Activated effector memory CD4-positive, alpha-beta T cell treated with Interleukin-2 at 50 U/mL for 16 hours (primary cell): Measurements from ENCODE around the gene OR12D2.
"Not testable (repeated sequence)": the region's sequence is repeated elsewhere in the genome, so short reads cannot be mapped to it uniquely, and the experiment has no call there.

Source experiments
- DNase-seq: peaks from one replicate; pipeline ENCODE4 v3.0.0-alpha.2; 2020

The OR12D2 gene, protein sequence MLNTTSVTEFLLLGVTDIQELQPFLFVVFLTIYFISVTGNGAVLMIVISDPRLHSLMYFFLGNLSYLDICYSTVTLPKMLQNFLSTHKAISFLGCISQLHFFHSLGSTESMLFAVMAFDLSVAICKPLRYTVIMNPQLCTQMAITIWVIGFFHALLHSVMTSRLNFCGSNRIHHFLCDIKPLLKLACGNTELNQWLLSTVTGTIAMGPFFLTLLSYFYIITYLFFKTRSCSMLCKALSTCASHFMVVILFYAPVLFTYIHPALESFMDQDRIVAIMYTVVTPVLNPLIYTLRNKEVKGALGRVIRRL

DNA sequence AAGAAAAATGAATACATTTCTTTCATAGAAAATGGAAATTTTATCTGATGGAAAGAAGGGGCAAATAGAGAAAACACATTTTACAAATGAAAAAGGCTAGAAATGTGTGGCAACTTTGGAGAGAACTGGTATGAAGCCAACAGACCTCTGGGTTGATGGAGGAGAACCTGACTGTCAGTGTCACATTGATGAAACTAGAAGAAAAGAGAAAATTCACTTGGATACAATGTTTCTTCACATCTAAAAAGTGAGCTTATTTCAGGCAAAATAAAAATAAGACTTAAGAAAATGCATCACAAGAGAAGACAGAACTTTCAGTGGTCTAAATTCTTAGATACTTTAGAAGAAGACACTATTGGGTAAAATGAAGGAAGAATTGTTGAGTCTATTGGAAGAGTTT lies at the start of gene OR12D2:
Gene OR12D2 (plus strand): TSS at position 301 of the 400 bp plus-strand sequence. CDS start 1,069 bp downstream, outside the sequence.
- DNase-seq: no peak

DNA sequence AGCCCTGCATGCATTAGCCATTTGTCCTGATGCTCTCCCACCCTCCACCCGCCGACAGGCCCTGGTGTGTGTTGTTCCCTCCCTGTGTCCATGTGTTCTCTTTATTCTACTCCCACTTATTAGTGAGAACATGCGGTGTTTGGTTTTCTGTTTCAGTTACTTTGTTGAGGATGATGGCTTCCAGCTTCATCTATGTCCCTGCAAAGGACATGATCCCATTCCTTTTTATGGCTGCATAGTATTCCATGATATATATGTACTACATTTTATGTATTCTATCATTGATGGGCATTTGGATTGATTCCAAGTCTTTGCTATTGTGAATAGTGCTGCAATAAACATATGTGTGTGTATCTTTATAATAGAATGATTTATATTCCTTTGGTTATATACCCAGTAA lies 46.1 kb upstream of the OR12D2 start:
- not testable (repeated sequence) for DNase-seq

DNA sequence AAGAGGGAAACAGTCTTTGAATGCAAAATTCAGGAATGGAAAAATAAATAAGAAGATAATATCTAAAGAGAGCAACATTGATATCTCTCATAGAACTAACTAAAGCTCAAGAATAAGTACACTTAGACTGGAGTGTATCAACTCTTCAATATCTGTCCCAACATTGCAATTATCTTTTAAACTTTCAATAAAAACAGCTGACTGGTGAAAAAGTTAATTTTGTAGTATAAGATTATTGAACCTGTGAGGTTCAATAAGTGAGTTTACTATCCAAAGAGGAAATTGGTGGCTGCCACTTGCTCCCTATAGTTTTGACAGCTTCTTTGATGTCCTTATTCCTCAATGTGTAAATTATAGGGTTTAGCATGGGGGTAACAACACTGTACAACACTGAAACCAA lies 40.5 kb upstream of the OR12D2 start:
- DNase-seq: no peak

DNA sequence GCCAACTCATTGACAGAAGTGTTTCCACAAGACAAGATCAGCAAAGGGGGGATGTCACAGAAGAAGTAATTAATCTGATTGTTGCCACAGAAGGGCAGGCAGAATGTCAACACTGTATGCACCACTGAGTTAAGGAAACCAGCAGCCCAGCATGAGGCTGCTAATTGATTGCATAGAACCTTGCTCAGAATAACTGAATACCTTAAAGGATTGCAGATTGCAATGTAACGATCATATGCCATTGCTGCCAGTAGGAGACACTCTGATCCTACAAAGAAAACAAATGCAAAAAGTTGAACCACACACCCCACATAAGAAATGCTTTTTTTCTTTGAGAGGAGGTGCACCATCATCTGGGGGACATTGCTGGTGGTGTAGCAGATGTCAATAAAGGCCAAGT lies 39.8 kb upstream of the OR12D2 start:
- DNase-seq: no peak

DNA sequence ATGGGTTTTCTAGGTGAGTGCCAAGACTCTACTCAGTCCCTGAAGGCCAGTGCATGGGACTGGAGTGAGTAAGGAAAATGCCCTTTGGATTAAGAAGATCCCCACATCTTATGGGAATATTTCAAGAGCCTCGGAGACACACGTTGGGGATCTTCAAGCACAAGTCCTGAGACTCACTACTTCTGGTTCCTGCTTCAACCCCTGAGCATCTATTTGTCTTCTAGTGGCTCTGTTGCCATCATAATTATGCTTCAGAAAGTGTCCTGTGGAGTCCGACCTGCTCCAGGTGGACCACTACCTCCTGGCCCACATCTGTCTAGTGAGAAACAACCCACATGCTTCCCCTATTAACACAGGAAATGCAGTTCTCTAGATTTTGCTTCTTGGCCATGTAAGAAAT lies 26.7 kb upstream of the OR12D2 start, which contains the start of gene OR5V1:
Gene OR5V1 (minus strand): TSS at position 101 of the 400 bp plus-strand sequence. CDS start 12,670 bp downstream, outside the sequence.
- DNase-seq: no peak

DNA sequence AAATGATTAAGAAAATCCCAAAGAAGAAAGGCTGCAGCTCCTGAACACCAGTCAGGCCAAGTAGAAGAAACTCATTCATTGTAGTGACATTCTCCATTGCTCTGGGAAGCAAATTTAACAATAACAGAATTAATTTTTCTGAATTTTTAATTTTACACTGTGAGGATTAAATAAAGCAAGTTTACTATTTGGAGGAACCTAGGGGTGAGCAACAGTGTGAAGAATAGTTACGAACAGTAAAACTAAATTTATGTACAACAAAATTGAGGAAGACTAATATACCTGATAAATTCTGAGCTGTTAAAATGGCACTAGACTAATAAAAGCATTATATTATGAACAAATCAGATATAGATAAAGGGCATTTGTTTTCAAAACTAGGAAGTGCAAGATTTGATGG lies 20.2 kb upstream of the OR12D2 start, which contains the start of gene OR12D3:
Gene OR12D3 (minus strand): TSS at position 101 of the 400 bp plus-strand sequence. CDS start 4 bp downstream, at position 97.
- DNase-seq: no peak

DNA sequence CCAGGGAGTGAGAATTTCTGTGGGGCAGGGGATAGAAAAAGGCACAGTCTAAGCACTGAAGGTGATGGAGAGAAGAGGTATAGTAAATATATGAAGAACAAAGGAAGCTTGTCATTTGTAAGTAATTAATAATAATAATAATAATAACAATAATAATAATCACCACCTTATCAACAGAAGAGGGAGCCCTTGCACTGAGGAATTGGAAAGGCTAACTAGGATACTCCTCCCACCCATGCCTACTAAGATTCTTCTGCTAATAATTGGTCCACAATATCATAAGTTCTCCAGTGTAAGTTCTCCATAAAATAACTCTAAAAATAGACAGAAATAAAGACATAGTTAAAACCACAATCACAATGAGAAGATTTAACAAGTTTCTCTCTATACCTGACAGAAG lies 19.4 kb upstream of the OR12D2 start:
- DNase-seq: no peak

DNA sequence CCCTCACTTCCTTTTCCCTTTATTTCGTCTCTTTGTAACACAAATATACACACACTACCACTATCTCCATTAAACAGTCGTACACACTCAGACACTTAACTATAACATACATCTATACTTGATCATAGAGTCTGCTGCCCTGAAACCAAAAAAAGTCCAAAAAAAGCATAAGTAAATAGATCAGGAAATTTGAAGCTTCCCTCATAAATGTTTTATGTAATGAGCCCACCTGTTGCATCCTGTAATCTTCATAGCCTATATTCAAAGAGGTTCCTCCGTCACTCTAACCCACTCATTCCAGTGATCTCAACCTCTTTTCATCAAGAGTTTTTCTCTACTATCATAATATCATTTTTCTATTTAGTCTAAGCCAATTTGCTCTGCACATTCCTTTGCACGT lies 6.9 kb upstream of the OR12D2 start:
- no peak for DNase-seq

DNA sequence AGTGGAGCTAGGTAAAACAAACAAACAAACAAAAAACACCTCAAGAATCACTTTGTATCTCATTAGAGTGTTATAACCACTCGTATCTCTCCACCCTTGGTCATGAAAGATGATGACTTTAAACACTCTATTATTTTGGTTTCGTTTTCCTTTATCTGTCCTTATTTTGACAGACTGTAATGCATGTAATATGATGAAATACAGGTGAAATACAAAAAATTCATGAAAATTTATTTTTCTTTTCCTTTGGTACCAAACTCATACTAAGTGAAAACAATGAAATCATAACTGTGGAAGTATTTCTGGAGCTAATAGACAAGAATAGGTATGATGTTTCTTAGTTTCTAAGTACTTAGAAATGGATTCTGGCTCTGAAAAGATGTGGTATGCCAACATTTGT lies 4.1 kb downstream of the OR12D2 start:
- no peak for DNase-seq

DNA sequence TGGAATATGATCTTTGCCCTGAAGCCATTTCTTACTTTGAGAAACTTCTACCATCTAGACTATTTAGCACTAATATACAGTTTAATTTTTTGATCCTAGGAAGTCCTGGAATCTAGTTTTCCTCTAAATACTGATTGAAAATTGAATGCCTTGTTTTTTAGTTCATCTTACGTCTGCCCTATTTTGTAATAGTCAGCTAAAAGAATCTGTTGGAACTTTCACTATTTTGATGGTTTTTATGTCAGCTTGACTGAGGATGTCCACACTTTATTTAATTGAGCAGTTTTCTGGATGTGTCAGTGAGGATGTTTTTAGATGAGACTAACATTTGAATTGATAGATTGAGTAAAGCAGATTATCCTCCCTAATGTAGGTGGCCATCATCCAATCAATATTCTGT lies 8.4 kb downstream of the OR12D2 start:
- DNase-seq: no peak

DNA sequence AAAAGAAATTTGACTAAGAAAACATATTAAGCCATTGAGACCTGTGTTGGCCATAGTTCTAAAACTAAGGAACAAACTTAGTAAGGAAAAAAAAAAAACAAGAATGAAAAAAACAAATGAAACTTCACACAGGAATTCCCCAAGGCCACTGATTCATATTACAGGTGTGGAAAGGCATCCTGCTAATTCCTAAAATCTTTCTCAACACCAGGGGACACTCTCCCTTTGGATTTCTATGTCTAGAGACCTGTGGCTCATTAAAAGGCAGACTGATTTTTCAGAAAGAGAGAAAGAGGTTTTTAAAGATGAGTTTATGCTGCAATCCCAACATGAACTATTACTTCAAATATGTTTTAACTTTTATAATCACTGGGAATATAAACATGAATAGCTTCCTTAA lies 19.2 kb downstream of the OR12D2 start, which contains the start of gene OR12D1:
Gene OR12D1 (plus strand): TSS at position 341 of the 400 bp plus-strand sequence.
- no peak for DNase-seq

DNA sequence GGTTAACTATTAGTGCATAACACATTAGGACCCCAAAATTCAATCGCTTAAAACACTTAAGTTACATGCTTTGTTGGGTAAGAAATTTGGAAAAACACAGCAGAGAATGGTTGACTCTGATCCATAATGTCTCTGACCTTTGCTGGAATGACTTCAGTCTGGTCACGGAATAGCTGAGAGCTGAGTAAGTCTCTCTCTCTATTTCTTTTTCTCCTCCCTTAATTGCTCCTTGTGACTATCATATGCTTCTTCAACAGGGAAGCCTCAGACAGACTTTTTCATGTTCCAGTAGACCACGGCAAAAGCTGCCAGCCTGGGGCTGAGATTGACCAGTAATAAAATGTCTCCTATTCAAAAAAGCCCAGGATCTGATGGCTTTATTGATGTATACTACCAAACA lies 24.1 kb downstream of the OR12D2 start:
- DNase-seq: no peak

DNA sequence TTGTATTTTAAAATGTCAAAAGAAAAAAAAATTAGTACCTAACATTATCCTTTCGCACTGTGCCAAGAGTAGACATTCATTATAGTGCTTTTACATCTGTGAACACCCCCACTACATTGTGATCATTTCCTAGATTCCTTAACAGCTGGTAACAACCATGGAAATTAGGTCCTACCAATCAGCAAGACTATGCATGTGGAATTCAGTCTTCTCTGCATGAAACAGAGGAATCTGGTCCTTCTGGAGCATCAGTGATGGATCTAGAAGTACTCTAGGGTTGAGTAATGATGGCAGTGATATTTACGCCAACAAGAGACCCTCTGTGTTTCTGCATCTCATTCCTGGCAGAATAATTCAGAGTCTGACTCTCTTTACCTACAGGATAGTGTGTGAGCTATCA lies 28.7 kb downstream of the OR12D2 start:
- DNase-seq: no peak

DNA sequence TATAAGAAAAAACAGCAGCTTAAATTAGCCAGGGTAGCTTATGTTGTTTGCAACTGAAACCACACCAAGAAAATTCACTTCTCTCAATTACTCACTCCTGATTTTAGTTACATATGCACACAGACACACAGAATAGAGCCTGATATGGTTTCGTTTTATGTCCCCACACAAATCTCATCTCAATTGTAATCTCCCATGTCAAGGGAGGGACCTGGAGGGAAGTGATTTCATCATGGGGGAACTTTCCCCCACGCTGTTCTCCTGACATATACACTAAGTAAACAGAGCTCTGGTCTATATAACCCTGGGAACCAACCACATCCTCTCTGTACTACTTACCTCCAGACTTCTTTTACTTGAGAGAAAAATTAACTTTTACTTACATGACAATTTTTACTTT lies 29.1 kb downstream of the OR12D2 start:
- no peak for DNase-seq

DNA sequence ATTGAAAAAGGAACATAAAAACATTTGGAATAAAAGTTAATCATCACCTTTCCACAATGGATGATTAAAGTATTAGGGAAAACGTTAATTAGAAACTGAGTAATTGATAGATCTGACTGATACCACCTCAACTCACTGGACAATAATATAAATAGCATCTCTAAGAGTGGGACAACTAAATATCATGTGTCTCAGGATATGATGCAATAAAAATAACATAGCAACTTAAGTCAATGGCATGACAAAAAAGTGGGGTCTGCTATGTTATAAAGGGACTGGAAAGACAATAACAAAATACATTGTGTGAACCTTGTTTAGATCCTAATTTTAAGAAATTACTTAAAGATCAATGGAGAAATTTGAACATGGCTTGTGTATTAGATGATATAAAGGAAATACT lies 29.6 kb downstream of the OR12D2 start:
- DNase-seq: no peak

DNA sequence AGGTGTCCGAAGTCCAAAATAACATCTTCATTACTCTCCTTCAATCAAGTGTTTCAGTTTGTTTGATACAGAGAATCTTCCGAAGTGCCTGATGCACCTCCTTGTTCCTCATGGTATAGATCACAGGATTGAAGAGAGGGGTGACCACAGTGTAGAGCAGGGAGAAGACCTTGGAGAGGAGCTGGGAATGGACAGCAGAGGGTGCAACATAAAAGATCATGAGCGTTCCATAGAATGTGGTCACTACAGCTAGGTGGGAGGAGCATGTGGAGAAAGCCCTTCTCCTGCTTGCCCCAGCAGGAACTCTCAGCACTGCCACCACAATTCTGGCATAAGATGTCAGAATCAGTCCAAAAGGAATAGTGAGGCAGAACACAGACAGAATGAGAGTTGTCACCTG lies 31.2 kb downstream of the OR12D2 start:
- DNase-seq: no peak

DNA sequence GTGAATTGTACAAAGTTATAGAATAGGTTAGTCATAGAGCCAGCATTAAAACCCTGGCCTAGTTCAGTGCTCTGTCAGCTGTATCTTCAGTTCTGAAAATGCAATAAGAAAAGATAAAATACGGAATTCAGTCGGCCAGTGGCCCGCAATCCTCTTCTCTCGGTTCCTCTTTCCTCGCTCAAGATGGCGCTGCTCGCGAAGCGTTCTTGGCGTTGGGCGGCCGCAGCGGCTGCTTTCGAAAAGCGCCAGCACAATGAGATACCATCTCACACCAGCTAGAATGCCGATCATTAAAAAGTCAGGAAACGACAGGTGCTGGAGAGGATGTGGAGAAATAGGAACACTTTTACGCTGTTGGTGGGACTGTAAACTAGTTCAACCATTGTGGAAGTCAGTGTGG lies 41.3 kb downstream of the OR12D2 start:
- not testable (repeated sequence) for DNase-seq

DNA sequence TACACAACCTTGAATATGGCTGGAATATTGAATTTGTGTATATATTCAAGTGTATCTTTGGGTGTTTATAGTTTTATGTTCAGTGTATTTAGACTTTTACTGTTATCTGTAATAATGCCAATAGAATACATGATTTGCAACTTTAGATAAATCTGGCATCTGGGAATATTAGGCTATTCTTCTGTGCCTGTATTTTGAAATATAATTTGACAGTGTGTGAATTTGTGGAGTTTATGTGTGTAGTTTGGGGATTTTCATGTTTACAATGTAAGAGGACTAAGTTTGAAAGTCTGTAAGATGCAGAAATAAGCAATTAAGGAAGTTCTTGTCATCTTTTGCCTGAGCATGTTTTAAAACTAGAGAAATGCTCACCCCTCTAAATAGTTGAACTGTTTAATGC lies 43.6 kb downstream of the OR12D2 start, which contains the start of gene OR10C1:
Gene OR10C1 (plus strand): TSS at position 301 of the 400 bp plus-strand sequence. CDS start 710 bp downstream, outside the sequence.
- no peak for DNase-seq

DNA sequence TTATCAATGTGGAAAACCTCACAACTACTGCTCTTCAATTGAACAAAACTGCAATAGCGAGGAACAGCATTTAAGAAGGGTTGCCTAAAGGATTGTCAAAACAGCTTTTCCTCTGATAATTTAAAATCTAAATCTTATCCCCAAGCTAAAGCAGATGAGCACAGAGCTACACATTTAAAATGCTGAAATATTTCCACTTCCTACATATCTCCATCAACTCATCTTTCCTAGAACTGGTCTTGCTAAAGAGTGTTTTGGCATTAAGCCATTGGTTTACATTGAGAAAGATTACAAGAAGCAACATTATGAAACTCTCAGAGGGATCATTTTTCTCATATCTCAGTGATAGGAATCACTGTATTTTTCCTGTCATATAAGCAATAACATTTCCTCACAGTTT lies 47.3 kb downstream of the OR12D2 start:
- no peak for DNase-seq

DNA sequence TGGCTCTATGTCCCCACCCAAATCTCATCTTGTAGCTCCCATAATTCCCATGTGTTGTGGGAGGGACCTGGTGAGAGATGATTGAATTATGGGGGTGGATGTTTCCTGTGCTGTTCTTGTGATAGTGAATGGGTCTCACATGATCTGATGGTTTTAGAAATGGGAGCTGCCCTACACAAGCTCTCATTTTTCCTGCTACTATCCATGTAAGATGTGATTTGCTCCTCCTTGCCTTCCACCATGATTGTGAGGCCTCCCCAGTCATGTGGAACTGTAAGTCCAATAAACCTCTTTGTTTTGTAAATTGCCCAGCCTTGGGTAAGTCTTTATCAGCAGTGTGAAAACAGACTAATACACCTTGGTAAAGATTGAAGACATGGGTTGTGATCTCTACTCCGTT lies 48.6 kb downstream of the OR12D2 start:
- not testable (repeated sequence) for DNase-seq
